Fibroblast of mammary gland (primary cell): ENCODE data around the gene ARSJ.

Source experiments
- DNase-seq: peaks from one replicate; pipeline ENCODE4 v3.0.0-alpha.2; 2010; ENCODE audit warnings: low read depth
- H3K4me3 ChIP-seq: 2 replicates; pipeline ENCODE4 v1.5.1; 2011; ENCODE audit warnings: low read depth, mild to moderate bottlenecking, low read length, moderate library complexity; ENCODE audit not compliant: control insufficient read depth
- CTCF ChIP-seq: conservative IDR thresholded peaks from 2 replicates; pipeline ENCODE4 v1.5.1; 2011; ENCODE audit warnings: low read depth, low read length, inconsistent platforms; ENCODE audit not compliant: control insufficient read depth, insufficient read depth

ARSJ gene

DNA sequence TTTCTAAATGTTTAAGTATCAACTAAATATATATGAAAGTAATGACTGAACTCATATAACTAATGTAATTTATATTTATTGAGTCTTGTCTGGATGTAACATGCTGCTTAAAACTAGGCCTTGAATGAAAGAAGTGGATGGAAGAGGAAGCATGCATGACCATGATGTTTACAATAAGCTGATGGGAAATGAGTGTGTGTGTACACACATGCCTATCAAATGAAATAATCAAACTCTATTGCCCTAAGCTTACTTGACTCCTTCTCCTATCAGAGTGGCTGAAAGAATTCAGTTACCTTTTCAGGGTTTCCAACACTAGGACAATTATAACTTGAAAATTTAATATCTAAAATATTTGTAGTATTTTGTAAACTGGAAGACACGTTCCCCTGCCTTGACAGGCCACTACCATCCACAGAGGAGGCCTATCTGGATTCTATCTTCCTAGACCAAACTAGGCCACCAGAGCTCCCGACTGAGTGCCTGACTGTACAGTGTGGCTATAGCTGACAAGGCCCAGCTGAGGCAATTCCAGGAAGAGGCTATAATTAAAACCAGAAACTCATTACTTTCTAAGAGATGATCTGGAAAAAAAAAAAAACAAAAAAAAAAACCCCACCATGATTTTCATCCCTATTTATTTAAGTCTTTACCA, 7.6 kb downstream of the ARSJ start:
- TF ChIP-seq CTCF = no peak
- peak; percentile 77 for DNase-seq
- H3K4me3 ChIP-seq = no peak overlapping the region

DNA sequence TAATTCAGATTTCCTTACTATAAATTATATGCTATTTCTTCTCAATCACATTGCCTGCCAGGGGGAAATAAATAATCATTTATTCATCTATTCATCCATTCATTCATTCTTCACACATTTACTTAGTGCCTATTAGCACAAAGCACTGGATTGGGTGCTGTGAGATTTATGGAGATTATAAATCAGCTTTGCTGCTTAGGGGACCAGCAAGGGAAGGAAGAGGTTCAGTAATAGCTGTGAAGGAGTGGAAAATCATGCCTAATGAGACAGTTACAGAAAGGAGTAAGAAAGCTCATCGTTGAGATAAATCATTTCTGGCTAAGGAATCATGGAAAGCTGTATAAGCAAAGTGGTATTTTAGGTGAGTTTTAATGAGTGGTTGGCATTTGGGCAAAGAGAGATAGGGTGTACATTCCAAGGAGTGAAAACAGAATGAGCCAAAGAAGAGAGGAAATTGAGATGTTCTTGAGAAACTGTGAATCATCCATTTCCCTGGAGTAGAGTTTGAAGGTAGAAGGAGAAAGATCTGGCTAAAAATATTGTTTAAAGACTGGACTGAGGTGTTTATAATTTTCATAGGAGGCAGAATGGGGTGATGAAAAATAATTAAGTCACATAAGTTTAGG, 9.6 kb downstream of the ARSJ start:
- H3K4me3 ChIP-seq = no peak overlapping the region
- TF ChIP-seq CTCF = no peak
- DNase-seq = peak; percentile 55

- DNase-seq = no peak
- TF ChIP-seq CTCF = no peak
These were observed 11.0 kb downstream of the ARSJ start for GRCh38 chr4:113968473-113968872.

GRCh38 chr4:113967687-113968086, 11.8 kb downstream of the ARSJ start:
- no peak for DNase-seq
- no peak for TF ChIP-seq CTCF
- H3K4me3 ChIP-seq = no peak overlapping the region

More at GRCh38 chr4:113968473-113968872, 11.0 kb downstream of the ARSJ start:
- no peak overlapping the region for H3K4me3 ChIP-seq

GRCh38 chr4:113962719-113963265, 16.7 kb downstream of the ARSJ start:
- no peak for TF ChIP-seq CTCF
- no peak for DNase-seq
- H3K4me3 ChIP-seq = no peak overlapping the region

DNA sequence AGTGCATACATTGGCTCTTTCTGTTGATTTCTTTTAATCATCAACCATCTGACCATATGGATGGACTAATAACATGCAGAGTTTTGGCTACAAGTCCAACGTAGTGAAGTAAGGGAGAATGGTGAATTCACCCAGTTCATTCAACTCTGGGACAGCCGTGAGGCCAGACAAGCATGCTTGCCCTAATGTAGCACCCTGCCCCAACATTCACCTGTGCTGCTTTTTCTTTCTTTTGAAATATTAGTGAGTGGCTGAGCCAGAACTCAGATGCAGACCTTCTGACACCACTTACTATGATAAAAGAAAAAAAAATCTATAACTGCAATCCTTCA, 17.5 kb downstream of the ARSJ start:
- H3K4me3 ChIP-seq = no peak overlapping the region
- TF ChIP-seq CTCF = no peak
- DNase-seq = no peak
